K562 (cell line): ENCODE measurements around the gene AEN. TPM values are rescaled to one million over a fixed set of nuclear protein-coding genes. Genes with fewer than 3 reads are reported as not detected.

Experiments
- ATAC-seq: fragments of 200-7000 bp; cut with Tn5 transposase; 3 replicates; pipeline ENCODE4 v1.9.1; 2020; ENCODE audit warnings: moderate library complexity
- BruUV-seq: library from RNA; stranded (reverse); fragments of 400-500 nt; replicated peaks from 2 replicates; lab custom pipeline; 2021; lab: Mats Ljungman, UMichigan
- CTCF ChIA-PET: fragments of 300-600 bp; formaldehyde crosslinking; extraction: SDS; loops from one replicate; lab custom pipeline; 2021; ENCODE audit warnings: low intra/inter-chr PET ratio; lab: Yijun Ruan, JAX
- POLR2A ChIA-PET: fragments of 300-600, 350-650 bp; sonication (Branson Sonifier 250); formaldehyde crosslinking; extraction: SDS; loops from one replicate; lab custom pipeline; 2021; ENCODE audit warnings: antibody characterized with exemption, inconsistent platforms; lab: Yijun Ruan, JAX
- DNase-seq, 4 experiments: peaks; one replicate each; pipeline versions ENCODE4 v3.0.0 to v3.0.0-alpha.2; 2011 to 2018; ENCODE audit warnings: low spot score in 3 of 4, mixed read lengths in 3 of 4; ENCODE audit errors: extremely low read depth in 1 of 4
- FAIRE-seq: peaks from 2 replicates; lab custom pipeline; 2011; peaks lifted over from hg19 to GRCh38; lab: Jason Lieb, UNC
- H2AFZ ChIP-seq: 2 replicates; pipeline ENCODE4 v1.6.0; 2011; ENCODE audit warnings: low read depth, low read length, control low read depth, inconsistent platforms
- H3K27ac ChIP-seq: fragments of 200-600 bp; 3 replicates; pipeline ENCODE4 v1.8.0; 2011; ENCODE audit warnings: low read depth, mild to moderate bottlenecking, control low read depth, inconsistent platforms, low read length, moderate library complexity, mixed read lengths; ENCODE audit errors: extremely low read depth
- H3K27me3 ChIP-seq, 2 experiments: fragments of 300-600 bp in 1 of 2; 2 replicates in 1 of 2; 3 replicates in 1 of 2; pipeline versions ENCODE4 v1.6.0 to v1.8.0; 2011; ENCODE audit warnings: inconsistent platforms in 2 of 2, low read length in 2 of 2, mild to moderate bottlenecking in 1 of 2, mixed read lengths in 1 of 2, moderate library complexity in 1 of 2; ENCODE audit not compliant: control insufficient read depth in 2 of 2, insufficient read depth in 2 of 2
- H3K36me3 ChIP-seq: fragments of 300-600 bp; 3 replicates; pipeline ENCODE4 v1.8.0; 2011; ENCODE audit warnings: mild to moderate bottlenecking, low read length, inconsistent platforms; ENCODE audit not compliant: control insufficient read depth, insufficient read depth
- H3K4me1 ChIP-seq, 2 experiments: fragments of 200-600 bp in 1 of 2; replicated peaks in 1 of 2; 2 replicates in 1 of 2; 3 replicates in 1 of 2; pipeline versions ENCODE4 v1.5.1 to v1.8.0; 2011; ENCODE audit warnings: inconsistent platforms in 2 of 2, low read length in 2 of 2, mild to moderate bottlenecking in 1 of 2, mixed read lengths in 1 of 2, moderate library complexity in 1 of 2; ENCODE audit not compliant: control insufficient read depth in 2 of 2, insufficient read depth in 2 of 2
- H3K4me2 ChIP-seq: 2 replicates; pipeline ENCODE4 v1.6.1; 2011; ENCODE audit warnings: low read length, control low read depth, inconsistent platforms, mixed read lengths; ENCODE audit not compliant: insufficient read depth
- H3K4me3 ChIP-seq: fragments of 200-600 bp; sonication (generic), shearing (Covaris generic); 2 replicates; pipeline ENCODE4 v1.5.1; 2016; ENCODE audit warnings: control low read depth, inconsistent platforms
- H3K79me2 ChIP-seq: fragments of 200-600 bp; 3 replicates; pipeline ENCODE4 v1.8.0; 2011; ENCODE audit warnings: low read length, inconsistent platforms; ENCODE audit not compliant: control insufficient read depth, insufficient read depth
- H3K9ac ChIP-seq, 2 experiments: 2 replicates each; pipeline versions ENCODE4 v1.6.0 to v1.6.1; 2011; ENCODE audit warnings: low read depth in 2 of 2, low read length in 2 of 2, control low read depth in 1 of 2, inconsistent platforms in 1 of 2, mild to moderate bottlenecking in 1 of 2, mixed read lengths in 1 of 2; ENCODE audit not compliant: insufficient read depth in 1 of 2
- H3K9me1 ChIP-seq: one replicate; pipeline ENCODE4 v1.6.0; 2011; ENCODE audit warnings: inconsistent platforms, mild to moderate bottlenecking, low read length, moderate library complexity; ENCODE audit not compliant: control insufficient read depth, insufficient read depth
- H3K9me3 ChIP-seq: replicated peaks from 2 replicates; pipeline ENCODE4 v1.5.1; 2011; ENCODE audit warnings: low read depth, low read length, inconsistent platforms; ENCODE audit not compliant: control insufficient read depth, insufficient read depth
- H4K20me1 ChIP-seq: replicated peaks from 2 replicates; pipeline ENCODE4 v1.6.1; 2011; ENCODE audit warnings: low read length, inconsistent platforms, mixed read lengths; ENCODE audit not compliant: control insufficient read depth, insufficient read depth
- ARID3B ChIP-seq: fragments of 250-450 bp; sonication (Bioruptor Pico); IDR thresholded peaks from 2 replicates; pipeline ENCODE4 v1.4.0; 2020; ENCODE audit warnings: borderline replicate concordance
- CGGBP1 ChIP-seq: fragments of 250-450 bp; sonication (Bioruptor Pico); IDR thresholded peaks from 2 replicates; pipeline ENCODE4 v1.9.0; 2021; ENCODE audit warnings: mild to moderate bottlenecking
- CREB1 ChIP-seq, 2 experiments: sonication (generic) in 1 of 2; formaldehyde crosslinking in 1 of 2; IDR thresholded peaks; 2 replicates each; pipeline versions ENCODE4 v1.6.1 to v1.8.0; 2012 to 2022; ENCODE audit warnings: inconsistent platforms in 1 of 2, mild to moderate bottlenecking in 1 of 2, missing genetic modification reagents in 1 of 2, moderate library complexity in 1 of 2
- E2F5 ChIP-seq: sonication (generic); formaldehyde crosslinking; IDR thresholded peaks from 2 replicates; pipeline ENCODE4 v1.8.0; 2022; ENCODE audit warnings: mild to moderate bottlenecking, missing genetic modification reagents
- ESRRB ChIP-seq: fragments of 250-450 bp; sonication (Bioruptor Pico); IDR thresholded peaks from 2 replicates; pipeline ENCODE4 v1.5.0; 2020; ENCODE audit warnings: mild to moderate bottlenecking, moderate library complexity, borderline replicate concordance
- HDAC1 ChIP-seq, 2 experiments: fragments of 450-650 bp; IDR thresholded peaks; 2 replicates each; pipeline ENCODE4 v1.6.1; 2016 to 2017; ENCODE audit warnings: inconsistent platforms in 1 of 2, mild to moderate bottlenecking in 1 of 2, moderate library complexity in 1 of 2
- HMG20B ChIP-seq: fragments of 250-450 bp; sonication (Bioruptor Pico); IDR thresholded peaks from 2 replicates; pipeline ENCODE4 v1.5.0; 2021; ENCODE audit warnings: mild to moderate bottlenecking
- HNRNPL ChIP-seq: fragments of 200-400 bp; formaldehyde crosslinking; IDR thresholded peaks from 2 replicates; pipeline ENCODE4 v1.6.1; 2017; ENCODE audit warnings: low read depth, mild to moderate bottlenecking, low read length
- KLF6 ChIP-seq: fragments of 250-450 bp; sonication (Bioruptor Pico); IDR thresholded peaks from 2 replicates; pipeline ENCODE4 v1.4.0; 2020; ENCODE audit warnings: mild to moderate bottlenecking, moderate library complexity, borderline replicate concordance
- MEF2D ChIP-seq: conservative IDR thresholded peaks from 2 replicates; pipeline ENCODE4 v1.6.1; 2016; ENCODE audit warnings: low read depth, missing genetic modification characterization, missing compliant biosample characterization
- NUFIP1 ChIP-seq: fragments of 450-650 bp; IDR thresholded peaks from 2 replicates; pipeline ENCODE4 v1.6.1; 2018; ENCODE audit not compliant: partially characterized antibody
- POLR2H ChIP-seq: IDR thresholded peaks from 2 replicates; pipeline ENCODE4 v1.6.1; 2016; ENCODE audit warnings: missing genetic modification characterization, low read depth, mild to moderate bottlenecking, control low read depth, missing compliant biosample characterization, moderate library complexity
- PTTG1 ChIP-seq: fragments of 450-650 bp; IDR thresholded peaks from 2 replicates; pipeline ENCODE4 v1.6.1; 2016; ENCODE audit warnings: low read depth, mild to moderate bottlenecking, missing genetic modification characterization, missing compliant biosample characterization
- SAP30 ChIP-seq: fragments of 200-600 bp; sonication (generic); IDR thresholded peaks from 2 replicates; pipeline ENCODE4 v1.6.1; 2012; ENCODE audit warnings: borderline replicate concordance, low read depth, mild to moderate bottlenecking, moderate library complexity, low read length, control low read depth, inconsistent platforms; ENCODE audit not compliant: insufficient read depth, poor library complexity, severe bottlenecking
- SMAD2 ChIP-seq: fragments of 150-350 bp; IDR thresholded peaks from 2 replicates; pipeline ENCODE4 v1.6.1; 2014; ENCODE audit warnings: low read depth, mild to moderate bottlenecking, low read length
- ZNF134 ChIP-seq: fragments of 250-450 bp; sonication (Bioruptor Pico); conservative IDR thresholded peaks from 2 replicates; pipeline ENCODE4 v1.4.0; 2020
- ZNF740 ChIP-seq, 3 experiments: fragments of 200-800 bp in 1 of 3; sonication (Bioruptor generic) in 1 of 3; sonication (generic) in 1 of 3; formaldehyde crosslinking in 1 of 3; IDR thresholded peaks; 2 replicates each; pipeline versions ENCODE4 v1.6.1 to v1.8.0; 2016 to 2022; ENCODE audit warnings: mild to moderate bottlenecking in 2 of 3, missing compliant biosample characterization in 2 of 3, missing genetic modification characterization in 2 of 3, missing genetic modification reagents in 1 of 3
- WGBS: fragments of 100-300 bp; shearing (Covaris generic); methylation state at CpG from one replicate; pipeline ENCODE4 v1.1.6; 2016; ENCODE audit warnings: low coverage, mixed read lengths; ENCODE audit not compliant: insufficient coverage; ENCODE audit errors: missing lambda C conversion rate; 5-methylcytosine and 5-hydroxymethylcytosine counted together
- in situ Hi-C: fragments of 300-500 bp; cut with MboI; formaldehyde crosslinking; loops from 4 replicates; pipeline ENCODE4 v1.15.0; 2018; ENCODE audit warnings: inconsistent platforms, mixed read lengths
- intact Hi-C: fragments of 100-400 bp; cut with micrococcal nuclease; formaldehyde crosslinking; loops from 2 replicates; pipeline ENCODE4 v1.14.2; 2022
- polyA plus RNA-seq, 8 experiments: library from polyadenylated mRNA; depleted of rRNA in 4 of 8; stranded (reverse) in 5 of 8; unstranded in 3 of 8; fragments of >200 nt; fragmentation: Nextera tagmentation in 2 of 8; fragmentation: Illumina TruSeq in 1 of 8; extraction: Ambion mirVana in 2 of 8; extraction: Trizol in 1 of 8; gene quantifications; 2 replicates each; pipeline versions ENCODE4 v1.2.1 to v1.2.3, GENCODE V29; 2011 to 2014; ENCODE audit warnings: inconsistent platforms in 1 of 8, missing spikeins in 1 of 8
- total RNA-seq, 7 experiments: library from RNA; depleted of rRNA in 6 of 7; stranded (reverse); fragments of >200 nt in 6 of 7; fragmentation: Illumina TruSeq in 2 of 7; extraction: Trizol in 2 of 7; gene quantifications; 2 replicates each; pipeline versions ENCODE4 v1.2.1 to v1.2.3, GENCODE V29; 2011 to 2021; ENCODE audit warnings: low replicate concordance in 1 of 7

The AEN gene
- total and polyA plus RNA-seq, 9 of the 15 experiments (the other 6 are each of a cell fraction or from before 2014, with no cell fraction given) = 9.0 to 51.0 (median 32.8) TPM

GRCh38 chr15:88674661-88675060 is 53.5 kb downstream of the AEN start:
- Histone ChIP-seq H3K9me3 (no peaks in the 10 kb centered on the region), H3K9me1 (no peaks in the 10 kb centered on the region), H3K79me2 (no peaks in the 10 kb centered on the region), H3K4me3 (no peak overlapping the region), H4K20me1 (no peaks in the 10 kb centered on the region), H3K4me2 (no peak overlapping the region), H3K27me3 (peaks cover 6 to 10% of the 10 kb centered on the region in 2 experiments; a peak in 3 of 5 replicates), H2AFZ (no peak overlapping the region), H3K9ac (no peak overlapping the region), H3K27ac (no peak overlapping the region), H3K36me3 (no peaks in the 10 kb centered on the region), H3K4me1 (no peaks in the 10 kb centered on the region)
- intact Hi-C loops (no loop called here), in situ Hi-C loops (no loop called here)
- BruUV-seq = no TSS peak
- DNase-seq (no peak), ATAC-seq (no peak), FAIRE-seq (no peak)
- 3% methylated on average over 4 of the region's 4 CpGs for WGBS
- no peak for TF ChIP-seq PTTG1 (tag)
- no peak for TF ChIP-seq HMG20B (CRISPR knock-in tag)
- no peak for TF ChIP-seq ARID3B (CRISPR knock-in tag)
- TF ChIP-seq KLF6 = no peak
- TF ChIP-seq ZNF740 (CRISPR knock-in tag; IDR thresholded peaks at IDR 0.05) = no peak
- no peak for TF ChIP-seq ZNF740 (tag; IDR thresholded peaks at IDR 0.05)
- TF ChIP-seq CGGBP1 (CRISPR knock-in tag) = no peak
- no peak for TF ChIP-seq E2F5 (CRISPR knock-in tag)
- no peak for TF ChIP-seq NUFIP1
- no peak for TF ChIP-seq SAP30
- TF ChIP-seq HNRNPL = no peak
- no peak for TF ChIP-seq HDAC1 (IDR thresholded peaks at IDR 0.05)
- no peak for TF ChIP-seq ZNF134
- TF ChIP-seq POLR2H (tag) = no peak
- no peak for TF ChIP-seq MEF2D (tag)
- TF ChIP-seq SMAD2 = no peak
- no peak for TF ChIP-seq CREB1 (IDR thresholded peaks at IDR 0.05)
- no peak for TF ChIP-seq CREB1 (CRISPR knock-in tag; IDR thresholded peaks at IDR 0.05)
- no peak for TF ChIP-seq ESRRB (CRISPR knock-in tag)
- CTCF ChIA-PET = no interaction called here
- POLR2A ChIA-PET = no interaction called here
